Mucosa of rectum (tissue), 2 donors: ENCODE data around the gene KCNAB1.
"Not testable (repeated sequence)": the region's sequence is repeated elsewhere in the genome, so short reads cannot be mapped to it uniquely, and the experiment has no call there.

ENCODE experiments used
- H3K27ac ChIP-seq, 2 donors: one replicate each; pipeline ENCODE4 v1.7.0; 2013; ENCODE audit warnings: inconsistent platforms in 2 of 2, low read depth in 2 of 2, low read length in 2 of 2
- H3K27me3 ChIP-seq, 2 donors: one replicate each; pipeline ENCODE4 v1.7.0; 2013; ENCODE audit warnings: low read length in 2 of 2; ENCODE audit not compliant: control insufficient read depth in 2 of 2, insufficient read depth in 2 of 2
- H3K36me3 ChIP-seq, 2 donors: one replicate each; pipeline ENCODE4 v1.7.0; 2013; ENCODE audit warnings: low read length in 2 of 2; ENCODE audit not compliant: control insufficient read depth in 2 of 2, insufficient read depth in 2 of 2
- H3K4me1 ChIP-seq, 2 donors: one replicate each; pipeline ENCODE4 v1.7.0; 2013; ENCODE audit warnings: low read length in 2 of 2, mild to moderate bottlenecking in 1 of 2; ENCODE audit not compliant: control insufficient read depth in 2 of 2, insufficient read depth in 2 of 2
- H3K4me3 ChIP-seq, 2 donors: one replicate each; pipeline ENCODE4 v1.7.0; 2013; ENCODE audit warnings: low read length in 2 of 2
- H3K9ac ChIP-seq, 2 donors: one replicate each; pipeline ENCODE4 v1.7.0; 2013; ENCODE audit warnings: low read length in 2 of 2, low read depth in 1 of 2, mild to moderate bottlenecking in 1 of 2
- H3K9me3 ChIP-seq, 2 donors: one replicate each; pipeline ENCODE4 v1.7.0; 2013; ENCODE audit warnings: low read length in 2 of 2; ENCODE audit not compliant: control insufficient read depth in 2 of 2
- donor health status: healthy.
- donor health status: Normal muscosa, but diverticular disease.

Gene KCNAB1

DNA sequence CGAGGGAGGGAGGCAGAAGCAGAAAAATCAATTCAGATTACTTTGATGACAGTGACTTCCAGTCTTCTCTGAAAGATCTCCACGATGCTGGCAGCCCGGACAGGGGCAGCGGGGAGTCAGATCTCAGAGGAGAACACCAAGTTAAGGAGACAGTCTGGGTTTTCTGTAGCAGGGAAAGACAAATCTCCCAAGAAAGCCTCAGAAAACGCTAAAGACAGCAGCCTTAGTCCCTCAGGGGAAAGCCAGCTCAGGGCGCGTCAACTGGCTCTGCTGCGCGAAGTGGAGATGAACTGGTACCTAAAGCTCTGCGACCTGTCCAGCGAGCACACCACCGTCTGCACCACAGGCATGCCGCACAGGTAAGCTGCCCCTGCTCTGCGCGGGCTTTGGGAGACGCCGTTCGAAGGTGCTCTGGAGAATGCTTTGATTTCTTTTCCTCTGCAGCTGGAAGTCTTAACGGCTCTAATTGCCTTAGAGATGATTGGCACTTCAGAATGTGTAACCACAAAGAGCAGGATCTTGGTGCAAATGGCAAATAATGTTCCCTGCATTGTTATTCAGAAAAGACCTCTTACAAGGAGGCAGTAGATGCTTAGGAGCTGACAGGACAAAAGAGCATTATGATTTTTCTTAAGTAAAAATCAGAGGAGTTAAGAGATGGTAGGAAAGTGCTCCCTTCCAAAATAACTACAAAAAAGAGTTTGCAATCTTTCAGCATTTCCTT lies at the start of gene KCNAB1:
Gene KCNAB1, plus strand, starts transcription at position 51 of the 724 bp plus-strand sequence.
- Histone ChIP-seq H3K27me3 (peaks cover 0 to 2% of the 10 kb centered on the region in 2 donors), H3K4me3 (no peak within 1 kb of the TSS), H3K27ac (no peak within 1 kb of the TSS)

DNA sequence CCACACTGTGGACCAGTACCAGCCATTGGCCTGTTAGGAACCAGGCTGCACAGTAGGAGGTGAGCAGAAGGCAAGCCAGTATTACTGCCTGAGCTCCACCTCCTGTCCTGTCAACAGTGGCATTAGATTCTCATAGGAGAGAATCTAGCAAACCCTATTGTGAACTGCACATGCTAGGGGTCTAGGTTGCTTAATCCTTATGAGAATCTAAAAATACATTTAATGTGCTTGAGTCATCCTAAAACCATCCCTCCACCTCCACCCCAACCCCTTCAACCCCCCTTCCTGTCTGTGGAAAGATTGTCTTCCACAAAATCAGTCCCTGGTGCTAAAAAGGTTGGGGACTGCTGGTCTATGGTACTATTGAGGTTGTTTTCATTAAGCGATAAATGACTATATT lies 49.3 kb upstream of the KCNAB1 start:
- H3K36me3 ChIP-seq = no peaks in the 10 kb centered on the region
- no peaks in the 10 kb centered on the region for H3K9me3 ChIP-seq
- peaks cover 0 to 3% of the 10 kb centered on the region in 2 donors for H3K27me3 ChIP-seq
- H3K9ac ChIP-seq = no peak overlapping the region
- H3K4me1 ChIP-seq = no peaks in the 10 kb centered on the region
- no peak overlapping the region for H3K27ac ChIP-seq
- no peak overlapping the region for H3K4me3 ChIP-seq

More for the DNA sequence above, at the start of gene KCNAB1:
- Histone ChIP-seq H3K9ac (no peak within 1 kb of the TSS), H3K4me1 (no peaks in the 10 kb centered on the region), H3K9me3 (no peaks in the 10 kb centered on the region), H3K36me3 (no peaks in the 10 kb centered on the region)

DNA sequence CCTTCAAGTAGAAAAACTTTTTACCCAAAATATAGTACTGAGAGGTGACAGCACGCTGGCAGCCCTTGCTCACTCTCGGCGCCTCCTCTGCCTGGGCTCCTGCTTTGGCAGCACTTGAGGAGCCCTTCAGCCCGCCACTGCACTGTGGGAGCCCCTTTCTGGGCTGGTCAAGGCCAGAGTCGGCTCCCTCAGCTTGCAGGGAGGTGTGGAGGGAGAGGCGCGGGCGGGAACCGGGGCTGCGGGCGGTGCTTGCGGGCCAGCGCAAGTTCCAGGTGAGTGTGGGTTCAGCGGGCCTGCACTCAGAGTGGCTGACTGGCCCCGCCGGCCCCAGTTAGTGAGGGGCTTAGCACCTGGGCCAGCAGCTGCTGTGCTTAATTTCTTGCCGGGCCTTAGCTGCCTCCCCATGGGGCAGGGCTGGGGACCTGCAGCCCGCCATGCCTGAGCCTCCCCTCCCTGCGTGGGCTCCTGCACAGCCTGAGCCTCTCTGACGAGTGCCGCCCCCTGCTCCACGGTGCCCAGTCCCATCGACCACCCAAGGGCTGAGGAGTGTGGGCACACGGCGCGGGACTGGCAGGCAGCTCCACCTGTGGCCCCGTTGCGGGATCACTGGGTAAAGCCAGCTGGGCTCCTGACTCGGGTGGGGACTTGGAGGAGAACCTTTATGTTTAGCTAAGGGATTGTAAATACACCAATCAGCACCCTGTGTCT lies 47.3 kb upstream of the KCNAB1 start:
- H3K27me3 ChIP-seq, H3K27ac ChIP-seq, H3K4me3 ChIP-seq, H3K9me3 ChIP-seq, H3K36me3 ChIP-seq, H3K9ac ChIP-seq, H3K4me1 ChIP-seq: not testable (repeated sequence)

DNA sequence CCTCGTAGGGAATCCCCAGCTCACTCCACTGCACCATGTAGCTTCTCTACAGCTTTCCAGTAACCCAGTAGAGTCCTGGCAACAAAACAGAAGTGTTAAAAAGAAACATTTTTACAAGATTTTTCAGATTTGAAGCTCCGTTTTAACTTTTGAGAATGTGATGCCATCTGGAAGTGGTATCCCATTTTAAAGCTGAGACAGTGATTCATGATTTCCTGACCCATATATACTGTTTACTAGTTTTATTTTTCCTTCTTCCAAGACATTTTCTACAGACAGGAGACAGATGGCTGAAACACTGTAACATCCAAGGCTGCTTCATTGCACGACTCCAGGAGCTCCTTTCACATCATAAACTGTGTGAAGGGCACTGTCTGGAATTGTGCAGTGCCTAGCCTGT lies 30.3 kb upstream of the KCNAB1 start:
- H3K36me3 ChIP-seq = no peaks in the 10 kb centered on the region
- H3K4me1 ChIP-seq = no peaks in the 10 kb centered on the region
- no peaks in the 10 kb centered on the region for H3K27me3 ChIP-seq
- no peaks in the 10 kb centered on the region for H3K9me3 ChIP-seq
- no peak overlapping the region for H3K27ac ChIP-seq
- H3K9ac ChIP-seq = no peak overlapping the region
- no peak overlapping the region for H3K4me3 ChIP-seq

DNA sequence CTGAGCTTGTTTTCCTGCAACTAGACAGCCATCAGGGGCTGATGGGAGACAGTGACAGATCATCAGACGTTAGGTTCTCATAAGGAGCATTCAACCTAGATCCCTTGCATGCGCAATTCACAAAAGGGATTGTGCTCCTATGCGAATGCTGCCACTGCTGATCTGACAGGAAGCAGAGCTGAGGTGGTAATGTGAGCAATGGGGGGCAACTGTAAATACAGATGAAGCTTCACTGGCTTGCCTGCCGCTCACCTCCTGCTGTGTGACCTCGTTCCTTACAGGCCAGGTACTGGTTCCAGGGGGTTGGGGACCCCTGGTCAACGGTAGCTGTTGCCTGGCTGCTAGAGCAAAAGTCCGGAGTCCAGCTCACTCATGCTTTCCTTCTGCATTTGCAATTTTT lies 26.4 kb upstream of the KCNAB1 start:
- H3K9me3 ChIP-seq = no peaks in the 10 kb centered on the region
- H3K9ac ChIP-seq = no peak overlapping the region
- no peaks in the 10 kb centered on the region for H3K27me3 ChIP-seq
- no peak overlapping the region for H3K4me3 ChIP-seq
- no peak overlapping the region for H3K27ac ChIP-seq
- no peaks in the 10 kb centered on the region for H3K4me1 ChIP-seq
- no peaks in the 10 kb centered on the region for H3K36me3 ChIP-seq

DNA sequence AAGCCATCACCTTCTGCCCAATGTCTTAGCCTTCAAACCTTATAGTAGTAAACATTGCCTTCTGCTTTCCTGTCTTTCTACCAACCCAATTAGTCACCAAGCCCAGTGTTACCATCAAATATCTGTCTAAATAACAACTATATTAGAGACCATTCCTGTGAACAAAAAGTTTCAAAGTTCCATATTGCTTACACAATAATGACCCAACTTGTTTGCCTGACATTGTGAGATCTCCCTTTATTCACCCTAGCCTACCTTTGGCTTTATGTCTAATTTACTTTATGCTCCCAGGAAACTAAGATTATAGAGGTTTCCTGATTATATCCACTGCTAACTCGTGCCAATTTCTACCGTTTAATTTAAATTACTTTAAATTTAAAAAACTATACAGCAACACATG lies 26.0 kb upstream of the KCNAB1 start:
- Histone ChIP-seq H3K27ac (no peak overlapping the region), H3K27me3 (no peaks in the 10 kb centered on the region), H3K36me3 (no peaks in the 10 kb centered on the region), H3K9me3 (no peaks in the 10 kb centered on the region), H3K4me3 (no peak overlapping the region), H3K9ac (no peak overlapping the region), H3K4me1 (no peaks in the 10 kb centered on the region)

DNA sequence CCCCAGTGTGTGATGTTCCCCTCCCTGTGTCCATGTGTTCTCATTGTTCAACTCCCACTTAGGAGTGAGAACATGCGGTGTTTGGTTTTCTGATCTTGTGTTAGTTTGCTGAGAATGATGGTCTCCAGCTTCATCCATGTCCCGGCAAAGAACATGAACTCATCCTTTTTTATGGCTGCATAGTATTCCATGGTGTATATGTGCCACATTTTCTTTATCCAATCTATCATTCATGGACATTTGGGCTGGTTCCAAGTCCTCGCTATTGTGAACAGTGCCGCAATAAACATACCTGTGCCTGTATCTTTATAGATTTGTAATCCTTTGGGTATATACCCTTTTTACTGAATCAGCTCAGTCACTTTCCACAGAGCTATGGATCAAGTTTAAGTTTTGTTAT lies 24.7 kb upstream of the KCNAB1 start:
- not testable (repeated sequence) for H3K9ac ChIP-seq, H3K4me1 ChIP-seq, H3K9me3 ChIP-seq, H3K4me3 ChIP-seq, H3K27ac ChIP-seq, H3K27me3 ChIP-seq, H3K36me3 ChIP-seq

DNA sequence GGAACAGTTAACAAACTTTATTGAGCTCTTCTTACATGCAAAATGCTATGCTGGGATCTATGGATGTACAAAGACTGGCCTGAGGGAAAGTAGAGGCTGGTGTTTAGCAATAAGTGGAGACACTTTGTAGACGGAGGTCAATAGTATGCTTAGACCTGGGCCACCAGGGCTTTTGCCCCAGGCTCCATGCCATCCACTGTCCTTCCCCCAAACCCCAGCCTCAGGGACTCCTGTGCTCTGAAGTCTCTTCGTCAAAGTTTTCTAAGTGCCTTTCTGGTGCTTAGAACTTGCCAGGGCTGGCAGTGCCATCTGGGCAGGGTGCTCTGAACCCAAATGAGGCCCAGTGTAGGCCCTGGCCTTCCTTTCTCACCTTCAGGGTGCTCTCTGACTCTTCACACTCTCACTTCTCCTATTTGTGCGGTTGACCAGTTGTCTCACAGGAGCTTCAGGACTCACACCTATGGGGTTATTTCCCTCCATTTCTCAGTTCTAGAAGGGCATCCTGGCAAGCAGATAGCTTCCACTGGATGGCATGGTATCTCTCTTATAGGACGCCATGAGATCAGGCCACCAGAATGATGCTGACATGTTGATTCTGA lies 21.8 kb upstream of the KCNAB1 start:
- Histone ChIP-seq H3K4me3 (no peak overlapping the region), H3K4me1 (no peaks in the 10 kb centered on the region), H3K27me3 (no peaks in the 10 kb centered on the region), H3K9ac (no peak overlapping the region), H3K27ac (no peak overlapping the region), H3K36me3 (no peaks in the 10 kb centered on the region), H3K9me3 (no peaks in the 10 kb centered on the region)

DNA sequence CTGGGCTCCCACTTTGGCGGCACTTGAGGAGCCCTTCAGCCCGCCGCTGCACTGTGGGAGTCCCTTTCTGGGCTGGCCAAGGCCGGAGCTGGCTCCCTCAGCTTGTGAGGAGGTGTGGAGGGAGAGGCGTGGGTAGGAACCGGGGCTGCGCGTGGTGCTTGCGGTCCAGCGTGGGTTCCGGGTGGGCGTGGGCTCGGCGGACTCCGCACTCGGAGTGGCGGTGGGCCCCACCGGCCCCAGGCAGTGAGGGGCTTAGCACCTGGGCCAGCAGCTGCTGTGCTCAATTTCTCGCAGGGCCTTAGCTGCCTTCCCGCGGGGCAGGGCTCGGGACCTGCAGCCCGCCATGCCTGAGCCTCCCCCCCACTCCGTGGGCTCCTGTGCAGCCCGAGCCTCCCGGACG lies 21.0 kb upstream of the KCNAB1 start:
- not testable (repeated sequence) for H3K27ac ChIP-seq, H3K36me3 ChIP-seq, H3K4me1 ChIP-seq, H3K4me3 ChIP-seq, H3K9ac ChIP-seq, H3K9me3 ChIP-seq, H3K27me3 ChIP-seq

DNA sequence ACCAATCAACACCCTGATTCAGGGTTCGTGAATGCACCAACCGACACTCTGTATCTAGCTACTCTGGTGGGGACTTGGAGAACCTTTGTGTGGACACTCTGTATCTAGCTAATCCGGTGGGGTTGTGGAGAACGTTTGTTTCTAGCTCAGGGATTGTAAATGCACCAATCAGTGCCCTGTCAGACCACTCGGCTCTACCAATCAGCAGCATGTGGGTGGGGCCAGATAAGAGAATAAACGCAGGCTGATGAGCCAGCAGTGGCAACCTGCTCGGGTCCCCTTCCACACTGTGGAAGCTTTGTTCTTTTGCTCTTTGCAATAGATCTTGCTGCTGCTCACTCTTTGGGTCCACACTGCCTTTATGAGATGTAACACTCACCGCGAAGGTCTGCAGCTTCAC lies 20.4 kb upstream of the KCNAB1 start:
- H3K27ac ChIP-seq, H3K9ac ChIP-seq, H3K36me3 ChIP-seq, H3K4me1 ChIP-seq, H3K9me3 ChIP-seq, H3K4me3 ChIP-seq, H3K27me3 ChIP-seq: not testable (repeated sequence)
